ENCODE results near the gene BRD1. TPM values are rescaled to one million over a fixed set of nuclear protein-coding genes. Genes with fewer than 3 reads are reported as not detected.

BRD1 gene
- total RNA-seq, 1 experiment from 2014 or later: 23.3 TPM

GRCh38 chr22:49753961-49754695, 73.5 kb downstream of the BRD1 start:
- no peak for DNase-seq (ENCODE audit: low spot score)

- DNase-seq (ENCODE audit: low spot score): no peak
Observed at GRCh38 chr22:49753276-49753890, 74.3 kb downstream of the BRD1 start.

- DNase-seq (ENCODE audit: low spot score): no peak
Observed at GRCh38 chr22:49752598-49753091, 75.0 kb downstream of the BRD1 start.

GRCh38 chr22:49751966-49752597, 75.6 kb downstream of the BRD1 start:
- DNase-seq (ENCODE audit: low spot score): no peak

- no peak for DNase-seq (ENCODE audit: low spot score)
Observed at GRCh38 chr22:49751318-49751965, 76.2 kb downstream of the BRD1 start.

- no peak for DNase-seq (ENCODE audit: low spot score)
Observed at GRCh38 chr22:49749885-49750510, 77.7 kb downstream of the BRD1 start.

- no peak for DNase-seq (ENCODE audit: low spot score)
Observed at GRCh38 chr22:49749227-49749626, 78.4 kb downstream of the BRD1 start.

GRCh38 chr22:49748514-49748913, 79.2 kb downstream of the BRD1 start:
- DNase-seq (ENCODE audit: low spot score): no peak

- no peak for DNase-seq (ENCODE audit: low spot score)
Observed at GRCh38 chr22:49747716-49748115, 80.0 kb downstream of the BRD1 start.

- DNase-seq (ENCODE audit: low spot score): no peak
Observed at GRCh38 chr22:49747130-49747529, 80.5 kb downstream of the BRD1 start.

- no peak for DNase-seq (ENCODE audit: low spot score)
Observed at GRCh38 chr22:49746065-49746464, 81.6 kb downstream of the BRD1 start.

- no peak for DNase-seq (ENCODE audit: low spot score)
Observed at GRCh38 chr22:49740242-49740641, 87.4 kb downstream of the BRD1 start.

GRCh38 chr22:49739138-49739537, 88.5 kb downstream of the BRD1 start:
- DNase-seq (ENCODE audit: low spot score): no peak

- no peak for DNase-seq (ENCODE audit: low spot score)
Observed at GRCh38 chr22:49738566-49738965, 89.1 kb downstream of the BRD1 start.

GRCh38 chr22:49738006-49738405, 89.7 kb downstream of the BRD1 start:
- no peak for DNase-seq (ENCODE audit: low spot score)

GRCh38 chr22:49737101-49737551, 90.5 kb downstream of the BRD1 start:
- DNase-seq (ENCODE audit: low spot score): no peak

- DNase-seq (ENCODE audit: low spot score): no peak
Observed at GRCh38 chr22:49736538-49736937, 91.1 kb downstream of the BRD1 start.

GRCh38 chr22:49735901-49736421, 91.7 kb downstream of the BRD1 start:
- DNase-seq (ENCODE audit: low spot score): no peak

- peak; percentile 13 for DNase-seq (ENCODE audit: low spot score)
Observed at GRCh38 chr22:49735411-49735900, 92.2 kb downstream of the BRD1 start.

GRCh38 chr22:49734882-49735281, 92.8 kb downstream of the BRD1 start:
- DNase-seq (ENCODE audit: low spot score): no peak

- DNase-seq (ENCODE audit: low spot score): no peak
Observed at GRCh38 chr22:49734390-49734789, 93.3 kb downstream of the BRD1 start.

Data from HT-29 (cell line).